Raji (cell line): ENCODE results near the gene MARCHF9.

Experiments
- POLR2A ChIP-seq: IDR thresholded peaks from 2 replicates; pipeline ENCODE4 v1.6.1; 2011; ENCODE audit warnings: low read depth, low read length, control low read depth; ENCODE audit not compliant: insufficient read depth

MARCHF9 gene

DNA sequence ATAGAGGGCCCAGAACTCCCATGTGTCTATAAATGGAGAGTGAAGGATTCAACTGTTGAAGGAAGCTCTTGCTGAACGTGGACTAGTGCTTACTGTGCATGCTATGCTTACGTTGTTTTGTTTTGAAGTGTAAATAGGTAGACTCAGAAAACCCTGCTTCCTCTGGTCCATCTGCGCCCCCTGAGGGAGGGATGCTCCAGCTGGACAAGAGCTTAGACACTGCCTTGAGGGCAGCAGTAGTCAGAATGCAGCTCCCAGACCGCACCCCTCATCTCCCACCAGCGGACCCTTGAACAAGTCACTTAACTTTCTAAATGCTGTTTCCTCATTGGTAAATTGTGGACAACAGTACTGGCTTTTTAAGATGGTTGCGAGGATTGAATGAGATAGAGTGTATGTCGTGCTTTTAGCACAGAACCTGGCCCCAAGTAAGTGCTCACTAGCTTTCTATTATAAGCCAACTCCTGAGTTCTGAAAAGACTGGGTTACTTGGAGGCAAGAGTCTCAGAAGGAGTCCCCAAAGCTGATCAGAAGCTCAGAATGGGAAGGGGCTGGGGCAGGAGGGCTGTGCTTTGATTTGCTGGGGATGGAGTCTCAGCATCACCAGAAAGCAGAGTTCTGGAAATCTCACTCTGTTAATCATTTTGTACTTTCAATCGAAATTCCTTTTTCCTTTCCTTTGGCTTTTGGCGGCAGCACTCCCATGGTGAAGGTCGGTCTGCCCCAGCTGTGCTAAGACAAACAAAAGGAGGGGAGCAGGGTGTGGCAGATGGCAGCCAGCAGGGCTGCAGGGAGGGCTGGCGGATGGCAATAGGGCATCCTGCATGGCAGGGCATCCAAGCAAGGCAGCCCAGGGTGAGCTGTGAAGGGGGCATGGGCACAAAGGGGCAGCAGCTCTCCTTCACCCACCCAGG lies 31.9 kb upstream of the MARCHF9 start:
- no peak for TF ChIP-seq POLR2A

DNA sequence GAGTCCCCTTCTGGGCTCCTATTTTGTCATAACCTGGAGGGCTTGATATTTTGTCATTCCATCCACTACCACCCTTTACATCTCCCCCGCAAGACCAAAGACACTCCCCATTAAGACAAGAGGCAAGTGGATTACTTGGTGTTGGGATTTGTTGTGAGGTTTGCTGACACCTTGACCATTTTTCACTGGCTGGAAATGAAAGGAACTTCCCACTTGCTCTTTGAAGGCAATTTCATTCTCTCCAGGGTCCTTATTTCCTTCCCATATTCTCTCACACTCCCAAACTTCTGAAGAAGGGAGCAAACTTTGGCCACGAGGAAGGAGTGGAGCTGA lies 31.3 kb upstream of the MARCHF9 start:
- no peak for TF ChIP-seq POLR2A

DNA sequence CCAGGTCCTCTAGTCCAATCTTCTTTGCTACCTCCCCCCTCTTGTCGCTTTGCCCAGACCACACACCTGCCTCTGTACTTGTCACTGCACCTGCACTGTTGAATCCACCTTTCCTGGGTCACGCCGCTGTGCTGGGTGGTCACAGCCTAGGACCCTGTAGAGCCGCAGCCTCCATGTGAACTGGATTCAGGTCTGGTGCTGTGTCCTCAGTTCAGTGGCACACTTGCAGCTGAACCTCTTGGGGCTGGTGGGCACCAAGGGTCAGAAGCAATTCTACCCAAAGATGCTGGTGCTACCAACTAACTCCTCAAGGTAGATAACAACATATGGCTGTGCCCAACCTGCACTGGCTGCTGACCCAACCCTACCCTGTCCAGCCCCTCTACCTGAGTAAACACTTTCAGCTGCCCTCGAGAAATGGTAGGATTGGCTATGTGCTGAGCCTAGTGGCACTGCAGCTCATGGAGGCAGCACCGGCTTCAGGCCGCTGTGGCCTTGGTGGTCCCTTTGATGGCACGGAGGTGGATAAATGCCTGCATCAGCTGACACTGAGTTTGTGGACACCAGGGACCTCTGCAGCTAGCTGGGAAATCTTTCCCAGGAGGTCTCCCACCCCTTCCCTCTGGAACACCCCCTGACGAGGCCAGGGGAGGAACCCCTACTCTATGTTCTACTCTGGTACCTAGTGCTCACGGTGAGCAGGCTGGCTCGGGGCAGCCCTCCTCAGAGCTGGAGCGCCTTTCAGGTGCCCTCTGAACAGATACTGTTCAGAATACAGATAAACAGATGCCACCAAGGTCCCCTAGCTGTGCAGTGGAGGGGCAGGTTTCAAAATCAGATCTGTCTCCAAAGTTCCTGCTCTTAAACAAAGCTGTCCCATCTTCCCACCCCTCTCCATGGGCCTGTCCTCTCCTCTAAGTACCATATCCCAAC lies 30.6 kb upstream of the MARCHF9 start:
- no peak for TF ChIP-seq POLR2A

DNA sequence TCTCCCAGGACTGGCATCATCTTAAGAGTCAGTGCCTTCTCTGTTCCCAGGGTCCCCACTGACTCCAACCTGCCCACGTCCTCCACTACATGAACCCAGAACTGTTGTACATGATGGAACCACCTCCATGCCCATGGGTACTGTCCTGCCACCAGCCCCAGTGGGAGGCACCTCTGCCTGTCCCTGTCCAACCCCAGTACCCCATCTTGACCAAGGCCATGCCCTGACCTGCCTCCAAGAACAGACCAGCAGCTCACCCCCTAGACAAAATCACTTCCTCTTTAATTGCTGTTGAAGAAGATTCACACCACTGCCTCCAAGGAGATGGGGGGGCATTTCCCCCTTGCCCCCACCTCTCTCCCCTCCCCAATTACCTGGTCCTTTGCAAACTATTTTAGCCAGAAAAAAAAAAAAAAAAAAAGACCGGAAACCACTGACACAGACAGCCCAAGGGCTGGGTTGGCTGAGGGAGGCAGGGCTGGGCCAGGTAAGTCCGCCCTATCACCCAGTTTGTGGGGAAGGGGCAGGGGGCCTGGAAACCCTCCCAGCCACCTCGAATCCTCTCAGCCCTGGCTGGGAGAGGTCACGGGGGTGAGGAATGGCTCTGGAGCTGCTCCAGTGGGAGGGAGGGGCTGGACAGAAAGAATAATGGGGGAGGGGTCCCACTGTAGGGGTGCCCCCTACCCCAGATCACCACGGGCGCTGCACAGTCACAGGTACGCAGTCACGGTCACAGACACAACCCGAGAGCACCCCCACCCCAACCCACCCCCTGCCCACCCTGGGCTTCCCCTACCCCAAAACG lies 29.8 kb upstream of the MARCHF9 start:
- no peak for TF ChIP-seq POLR2A

DNA sequence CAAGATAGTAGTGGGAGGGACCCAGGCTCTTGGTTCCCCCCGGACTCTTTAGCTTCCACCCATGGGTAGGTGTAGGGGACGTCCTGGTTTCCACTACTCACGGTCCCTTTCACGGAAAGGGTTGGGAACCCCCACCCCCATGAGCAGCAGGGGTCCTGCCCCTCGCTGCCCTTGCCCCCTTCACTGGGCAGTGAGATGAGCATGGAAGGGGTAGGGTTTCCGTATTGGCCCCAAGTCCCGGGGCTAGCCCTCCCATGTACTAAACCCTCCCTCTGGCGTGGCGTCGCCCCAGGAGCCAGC lies 29.1 kb upstream of the MARCHF9 start:
- TF ChIP-seq POLR2A: no peak

DNA sequence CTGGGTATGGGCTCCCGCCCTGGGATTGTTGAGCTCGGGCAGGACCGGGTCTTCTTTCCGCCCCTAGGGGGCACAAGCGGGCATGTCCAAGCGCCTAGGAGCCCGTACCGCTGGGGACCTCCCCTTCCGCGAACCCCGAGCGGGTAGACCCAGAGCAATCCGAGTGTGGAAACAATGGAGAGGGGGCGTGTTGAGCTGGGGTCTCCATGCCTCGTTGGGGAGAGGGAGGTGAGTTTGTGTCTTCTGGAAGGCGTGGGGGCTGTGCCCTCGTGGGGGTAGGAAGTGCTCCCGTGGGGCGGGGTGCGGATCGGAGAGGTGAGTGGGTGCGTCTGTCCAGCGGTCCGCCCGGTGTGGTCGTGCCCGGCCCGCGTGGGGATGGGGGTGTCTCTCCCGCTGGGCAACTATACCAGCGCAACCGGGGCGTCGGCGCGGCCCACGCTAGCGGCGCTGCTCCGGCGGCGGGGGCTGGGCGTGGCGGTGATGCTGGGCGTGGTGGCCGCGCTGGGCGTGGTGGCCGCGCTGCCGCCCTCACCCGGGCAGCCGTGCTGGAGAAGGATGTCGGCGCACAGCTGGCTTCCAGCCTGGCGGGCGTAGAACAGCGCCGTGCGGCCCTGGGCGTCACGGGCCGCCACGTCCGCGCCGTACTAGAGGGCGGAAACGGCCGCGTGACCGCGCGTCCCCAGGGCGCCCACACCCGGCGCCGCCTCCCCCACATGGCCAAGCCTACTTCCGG lies 28.6 kb upstream of the MARCHF9 start:
- no peak for TF ChIP-seq POLR2A

DNA sequence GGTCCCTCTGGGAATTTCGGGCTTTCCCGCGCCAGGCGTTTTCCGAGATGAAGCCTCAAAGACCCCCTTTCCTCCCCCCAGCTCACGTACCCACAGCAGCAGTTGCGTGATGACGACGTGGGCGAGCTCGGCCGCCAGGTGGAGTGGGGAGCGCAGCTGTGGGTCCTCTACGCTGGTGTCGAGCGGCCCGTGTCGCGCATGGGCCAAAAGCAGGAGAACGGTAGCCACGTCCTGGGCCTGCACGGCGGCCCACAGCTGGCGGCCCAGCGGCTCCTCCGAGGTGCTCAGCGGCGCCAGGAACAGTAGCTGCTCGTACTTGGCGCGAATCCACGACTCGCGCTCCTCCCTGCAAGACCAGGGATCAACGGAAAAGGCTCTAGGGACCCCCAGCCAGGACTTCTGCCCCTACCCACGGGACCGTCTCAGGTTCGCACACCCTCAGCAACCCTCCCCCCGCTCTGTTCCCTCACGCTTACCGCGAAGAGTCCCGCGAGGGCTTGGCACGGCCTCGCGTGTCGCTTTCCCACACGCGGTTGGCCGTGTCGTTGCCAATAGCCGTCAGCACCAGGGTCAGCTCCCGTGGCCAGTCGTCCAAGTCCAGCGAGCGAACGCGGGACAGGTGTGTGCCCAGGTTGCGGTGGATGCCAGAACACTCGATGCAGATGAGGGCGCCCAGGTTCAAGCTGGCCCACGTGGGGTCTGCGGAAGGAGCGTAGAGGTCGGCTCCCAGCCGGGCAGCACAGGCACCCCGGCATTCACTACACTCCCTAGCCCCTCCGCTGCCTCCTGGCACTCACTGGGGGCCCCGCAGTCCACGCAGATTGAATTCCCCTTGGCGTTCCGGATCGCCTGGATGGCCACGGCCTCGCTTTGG lies 27.8 kb upstream of the MARCHF9 start:
- TF ChIP-seq POLR2A: no peak

DNA sequence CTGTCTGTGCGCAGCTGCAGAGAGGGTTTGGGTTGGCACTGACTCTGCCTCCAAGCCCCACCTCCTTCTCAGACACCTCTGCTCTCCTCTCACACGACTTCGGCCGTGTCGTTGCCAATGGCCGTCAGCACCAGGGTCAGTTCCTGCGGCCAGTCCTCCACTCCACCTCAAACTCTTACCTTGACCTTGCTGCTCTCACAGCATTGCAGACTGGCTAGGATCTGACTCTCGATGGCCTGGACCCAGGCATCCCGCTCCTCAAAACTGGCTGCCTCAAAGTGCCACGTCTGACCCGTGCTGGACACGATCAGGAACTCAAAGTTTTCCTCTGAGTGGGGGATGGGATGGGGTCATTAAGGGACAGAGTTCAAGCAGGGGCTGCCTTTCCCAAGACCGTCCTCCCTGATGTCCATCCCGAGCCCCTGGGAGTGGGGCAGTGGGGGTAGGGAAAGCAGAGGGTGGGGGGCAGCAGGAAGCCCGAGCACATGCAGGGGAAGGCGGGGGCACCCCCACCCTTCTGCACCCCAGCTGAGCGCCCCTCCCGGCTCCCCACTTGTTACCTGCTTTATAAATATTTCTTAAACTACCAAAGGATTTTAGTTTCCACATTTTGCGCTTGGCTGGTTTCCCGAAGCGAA lies 27.0 kb upstream of the MARCHF9 start:
- no peak for TF ChIP-seq POLR2A

DNA sequence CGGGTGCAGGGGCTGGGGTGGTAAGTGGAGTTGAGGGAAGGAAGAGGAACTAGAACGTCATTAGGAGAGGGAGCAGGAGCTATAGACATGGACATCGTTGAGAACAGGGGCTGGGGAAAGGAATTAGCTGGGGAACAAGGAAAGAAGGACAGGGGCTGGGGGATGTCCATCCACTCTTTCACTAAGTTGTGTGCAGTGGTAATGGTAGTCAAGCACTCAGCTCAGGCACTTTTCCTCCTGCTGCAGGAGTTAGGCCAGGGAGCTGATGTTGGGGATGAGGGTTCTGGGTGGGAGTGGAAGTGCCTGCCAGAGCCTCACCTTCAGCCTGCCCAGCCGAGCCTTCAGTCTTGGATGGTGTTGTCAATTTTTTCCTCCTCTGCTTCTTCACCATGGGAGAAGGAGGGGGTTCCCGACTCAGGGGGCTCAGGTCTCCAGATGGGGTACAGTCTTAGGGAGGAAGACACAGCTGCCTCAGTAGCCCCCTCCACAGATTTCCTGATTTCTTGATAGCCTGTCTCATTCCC lies 25.5 kb upstream of the MARCHF9 start:
- TF ChIP-seq POLR2A: no peak

DNA sequence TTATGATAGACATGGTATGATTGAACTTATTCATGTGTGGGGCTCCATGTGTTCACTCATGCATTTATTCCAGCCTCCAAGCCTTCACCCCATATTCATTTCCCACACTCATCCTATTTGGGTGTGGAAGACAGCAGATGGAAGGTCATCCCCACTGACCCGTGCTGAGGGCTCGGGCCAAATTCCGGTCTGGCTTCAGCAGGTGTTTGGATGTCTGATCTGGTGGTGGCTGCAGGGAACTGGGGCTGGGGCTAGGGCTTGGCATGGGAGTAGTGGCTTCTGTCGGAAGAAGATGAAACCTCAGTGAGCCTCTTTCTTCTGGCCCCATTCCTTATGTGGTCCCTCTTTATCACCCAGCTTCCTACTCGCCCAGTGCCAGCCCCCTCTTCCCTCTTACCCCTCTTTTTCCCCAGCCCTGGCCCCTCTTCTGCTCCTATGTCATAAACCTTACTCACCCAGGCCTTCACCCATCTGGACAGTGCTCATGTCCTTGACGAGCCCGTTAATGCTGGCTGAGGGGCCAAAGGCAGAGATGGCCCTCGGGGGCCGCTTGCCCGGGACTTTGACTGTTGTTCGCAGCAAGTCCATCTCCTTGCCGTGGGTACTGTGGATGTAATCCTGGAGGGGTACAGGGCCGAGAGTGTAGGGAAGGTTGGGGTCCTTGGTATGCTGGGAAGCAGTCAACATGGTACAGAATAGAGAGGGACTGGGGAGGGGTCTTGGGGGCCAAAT lies 24.4 kb upstream of the MARCHF9 start:
- no peak for TF ChIP-seq POLR2A

DNA sequence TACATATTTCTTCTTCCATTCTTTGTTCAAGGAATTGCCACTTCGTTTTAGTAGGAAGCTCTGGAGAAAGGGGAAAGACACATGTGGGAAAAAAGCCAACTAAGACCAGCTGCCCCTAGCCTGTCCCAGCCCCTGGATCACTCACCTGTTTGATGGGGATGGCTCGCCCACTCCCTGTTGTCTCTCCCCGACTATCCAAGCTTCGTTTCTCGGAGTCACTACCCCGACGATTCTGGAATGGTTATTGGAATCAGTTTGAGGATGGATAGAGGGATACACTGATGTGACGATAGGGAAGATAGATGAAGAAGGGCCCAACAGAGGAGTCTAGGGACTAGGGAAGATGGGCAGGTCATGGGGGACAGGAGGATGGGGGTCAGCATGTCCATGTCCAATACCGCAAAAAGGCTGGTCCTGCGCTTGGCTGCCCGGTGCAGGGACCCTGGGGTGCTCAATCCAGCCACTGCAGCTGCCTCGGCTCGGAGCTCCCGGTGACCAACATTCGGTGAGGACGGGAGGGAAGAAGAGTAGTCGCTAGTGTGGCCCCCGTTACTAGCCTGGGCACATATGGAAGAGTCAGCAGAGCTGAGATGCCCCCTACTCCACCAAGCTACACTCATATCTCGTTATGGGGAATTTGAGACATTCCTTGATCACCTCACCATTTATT lies 23.4 kb upstream of the MARCHF9 start:
- TF ChIP-seq POLR2A: no peak

DNA sequence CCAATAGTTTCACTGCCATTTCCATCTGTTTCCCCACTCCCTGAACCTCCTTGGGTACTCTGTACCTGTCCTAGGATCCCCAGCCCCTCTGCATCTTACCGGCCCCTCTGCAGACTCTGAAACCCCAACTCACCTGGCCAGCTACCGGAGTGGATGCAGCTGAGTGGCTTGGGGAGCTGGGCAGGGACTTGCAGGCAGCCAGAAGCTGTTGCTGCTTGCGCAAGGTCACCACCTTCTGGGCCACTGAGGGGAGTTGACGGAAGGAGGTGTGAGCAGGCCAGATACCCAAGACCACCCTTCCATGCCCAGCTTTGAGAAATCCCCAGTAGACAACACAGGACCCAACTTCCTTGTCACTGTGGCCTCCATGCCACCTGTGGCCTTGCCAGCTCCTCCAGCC lies 22.6 kb upstream of the MARCHF9 start:
- no peak for TF ChIP-seq POLR2A
